Endothelial cell of umbilical vein (primary cell): ENCODE data around the gene MPZL3. TPM values are rescaled to one million over a fixed set of nuclear protein-coding genes. Genes with fewer than 3 reads are reported as not detected.

Experiments
- BruUV-seq: library from RNA; stranded (reverse); fragments of 400-500 nt; replicated peaks from 2 replicates; lab custom pipeline; 2021; lab: Mats Ljungman, UMichigan
- CTCF ChIA-PET: fragments of 300-600, 350-600 bp; sonication (Branson Sonifier 250); formaldehyde crosslinking; loops from one replicate; lab custom pipeline; 2021; ENCODE audit warnings: antibody characterized with exemption, inconsistent platforms; lab: Charles Lee
- POLR2A ChIA-PET: fragments of 300-600, 350-600 bp; sonication (Branson Sonifier 250); formaldehyde crosslinking; loops from one replicate; lab custom pipeline; 2021; ENCODE audit warnings: antibody characterized with exemption, inconsistent platforms; lab: Charles Lee
- DNase-seq: peaks from one replicate; pipeline ENCODE4 v3.0.0-alpha.2; 2011; ENCODE audit warnings: low read depth, low spot score
- FAIRE-seq: peaks from 2 replicates; lab custom pipeline; 2011; peaks lifted over from hg19 to GRCh38; lab: Jason Lieb, UNC
- H2AFZ ChIP-seq: 2 replicates; pipeline ENCODE4 v1.6.0; 2012; ENCODE audit warnings: low read depth, low read length, control low read depth, inconsistent platforms
- H3K27ac ChIP-seq: 2 replicates; pipeline ENCODE4 v1.5.1; 2011; ENCODE audit warnings: low read depth, mild to moderate bottlenecking, control low read depth, low read length, moderate library complexity; ENCODE audit not compliant: insufficient read depth
- H3K27me3 ChIP-seq, 2 experiments: 2 replicates each; pipeline versions ENCODE4 v1.6.0 to v1.6.1; 2011; ENCODE audit warnings: low read length in 2 of 2, mixed read lengths in 1 of 2; ENCODE audit not compliant: control insufficient read depth in 2 of 2, insufficient read depth in 2 of 2
- H3K36me3 ChIP-seq, 2 experiments: 2 replicates in 1 of 2; 3 replicates in 1 of 2; pipeline ENCODE4 v1.5.1; 2011; ENCODE audit warnings: low read length in 2 of 2, mild to moderate bottlenecking in 1 of 2, moderate library complexity in 1 of 2; ENCODE audit not compliant: control insufficient read depth in 2 of 2, insufficient read depth in 2 of 2; ENCODE audit errors: extremely low read depth in 1 of 2
- H3K4me1 ChIP-seq: 3 replicates; pipeline ENCODE4 v1.5.1; 2011; ENCODE audit warnings: mild to moderate bottlenecking, low read length; ENCODE audit not compliant: control insufficient read depth, insufficient read depth; ENCODE audit errors: extremely low read depth
- H3K4me2 ChIP-seq: 2 replicates; pipeline ENCODE4 v1.6.1; 2011; ENCODE audit warnings: low read length, control low read depth, mixed read lengths; ENCODE audit not compliant: insufficient read depth
- H3K4me3 ChIP-seq, 3 experiments: fragments of 200-600 bp in 1 of 3; sonication (generic), shearing (Covaris generic) in 1 of 3; replicated peaks in 1 of 3; 2 replicates each; pipeline ENCODE4 v1.5.1; 2011 to 2016; ENCODE audit warnings: control low read depth in 3 of 3, low read length in 3 of 3, mild to moderate bottlenecking in 2 of 3, inconsistent platforms in 1 of 3, low read depth in 1 of 3, moderate library complexity in 1 of 3; ENCODE audit not compliant: insufficient read depth in 1 of 3
- H3K79me2 ChIP-seq: 2 replicates; pipeline ENCODE4 v1.6.0; 2012; ENCODE audit warnings: low read length, inconsistent platforms; ENCODE audit not compliant: control insufficient read depth, insufficient read depth
- H3K9ac ChIP-seq: replicated peaks from 2 replicates; pipeline ENCODE3; 2011; ENCODE audit warnings: low read length, control low read depth; ENCODE audit not compliant: insufficient read depth; ENCODE audit errors: extremely low read depth
- H3K9me1 ChIP-seq: replicated peaks from 3 replicates; pipeline ENCODE4 v1.6.0; 2011; ENCODE audit warnings: mild to moderate bottlenecking, low read length; ENCODE audit not compliant: control insufficient read depth, insufficient read depth; ENCODE audit errors: extremely low read depth
- H3K9me3 ChIP-seq: replicated peaks from 2 replicates; pipeline ENCODE4 v1.5.1; 2012; ENCODE audit warnings: low read length, inconsistent platforms; ENCODE audit not compliant: control insufficient read depth, insufficient read depth
- H4K20me1 ChIP-seq: replicated peaks from 2 replicates; pipeline ENCODE3; 2011; ENCODE audit warnings: mild to moderate bottlenecking, low read length; ENCODE audit not compliant: control insufficient read depth, insufficient read depth; ENCODE audit errors: extremely low read depth
- EZH2 ChIP-seq: IDR thresholded peaks from 2 replicates; pipeline ENCODE4 v1.6.1; 2012; ENCODE audit warnings: borderline replicate concordance, low read depth, mild to moderate bottlenecking, moderate library complexity, low read length, inconsistent platforms; ENCODE audit not compliant: severe bottlenecking
- FOS ChIP-seq: IDR thresholded peaks from 2 replicates; pipeline ENCODE4 v1.6.1; 2011; ENCODE audit warnings: mild to moderate bottlenecking, low read length, moderate library complexity, borderline replicate concordance; ENCODE audit not compliant: insufficient read depth
- GATA2 ChIP-seq: IDR thresholded peaks from 2 replicates; pipeline ENCODE4 v1.7.0; 2011; ENCODE audit warnings: low read depth, mild to moderate bottlenecking, moderate library complexity, mixed read lengths, low read length; ENCODE audit not compliant: insufficient read length, insufficient read depth
- JUN ChIP-seq: IDR thresholded peaks from 2 replicates; pipeline ENCODE4 v1.6.1; 2011; ENCODE audit warnings: borderline replicate concordance, low read depth; ENCODE audit not compliant: insufficient read length, insufficient read depth
- MAX ChIP-seq: IDR thresholded peaks from 2 replicates; pipeline ENCODE4 v1.6.1; 2011; ENCODE audit not compliant: insufficient read depth, insufficient read length
- MYC ChIP-seq: IDR thresholded peaks from one replicate; pipeline ENCODE4 v1.6.1; 2011; ENCODE audit warnings: mild to moderate bottlenecking, low read depth, low read length
- POLR2A ChIP-seq: IDR thresholded peaks from 2 replicates; pipeline ENCODE4 v1.6.1; 2012; ENCODE audit warnings: low read depth, mild to moderate bottlenecking, control low read depth, low read length
- POLR2AphosphoS5 ChIP-seq: IDR thresholded peaks from 2 replicates; pipeline ENCODE4 v1.6.1; 2012; ENCODE audit warnings: low read depth, mild to moderate bottlenecking, control low read depth, low read length, moderate library complexity; ENCODE audit not compliant: insufficient read depth
- dilution Hi-C: fragments of 300-500 bp; cut with MboI; formaldehyde crosslinking; loops from one replicate; pipeline ENCODE4 v1.15.0; 2019; ENCODE audit warnings: low sequenced_read_pairs; ENCODE audit not compliant: extremely low pct_ligation_motif_present
- intact Hi-C: fragments of 100-400 bp; cut with micrococcal nuclease; formaldehyde crosslinking; loops from one replicate; pipeline ENCODE4 v1.10.0; 2022
- polyA plus RNA-seq, 4 experiments: library from polyadenylated mRNA; depleted of rRNA in 3 of 4; stranded (reverse) in 3 of 4; unstranded in 1 of 4; fragments of >200 nt; gene quantifications; 2 replicates each; pipeline versions ENCODE4 v1.2.1 to v1.2.3, GENCODE V29; 2011 to 2012; ENCODE audit warnings: missing spikeins in 1 of 4
- total RNA-seq: library from RNA; stranded (reverse); gene quantifications from 2 replicates; pipeline ENCODE4 v1.2.3, GENCODE V29; 2021
- TF ChIP-seq, protein P1 (sequence below), 2 donors: IDR thresholded peaks; 1 replicate in 1 of 2; 2 replicates in 1 of 2; pipeline ENCODE4 v1.5.1; 2011; ENCODE audit warnings: low read length in 2 of 2, mild to moderate bottlenecking in 2 of 2, moderate library complexity in 2 of 2, control low read depth in 1 of 2, inconsistent platforms in 1 of 2, low read depth in 1 of 2; ENCODE audit not compliant: insufficient read depth in 1 of 2; ENCODE audit errors: extremely low read depth in 1 of 2

Gene MPZL3
- total and polyA plus RNA-seq, 2 donors (not counting 3 experiments of a cell fraction or from before 2014, with no cell fraction given), result 2.5 to 7.1 TPM

DNA sequence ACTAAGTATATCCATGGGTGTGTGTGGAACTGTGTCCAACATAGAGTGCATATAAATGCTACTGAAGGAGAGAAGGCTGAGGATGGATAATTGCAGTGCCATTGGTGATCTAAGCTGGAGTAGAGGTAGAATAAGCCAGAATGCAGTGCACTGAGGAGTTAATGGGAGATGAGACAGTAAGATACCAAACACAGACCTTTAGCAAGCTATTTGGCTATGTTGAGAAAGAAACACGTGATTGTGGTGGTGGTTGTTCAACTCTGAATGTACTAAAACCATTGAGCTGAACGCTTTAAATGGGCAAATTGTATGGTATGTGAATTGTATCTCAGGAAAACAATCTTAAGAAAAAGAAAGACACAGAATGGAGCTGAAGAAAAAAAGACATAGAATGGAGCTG lies 50.2 kb downstream of the MPZL3 start:
- Histone ChIP-seq H4K20me1 (no peaks in the 10 kb centered on the region), H3K9me1 (no peaks in the 10 kb centered on the region), H3K4me2 (no peak overlapping the region), H3K4me1 (peaks cover 12% of the 10 kb centered on the region), H3K9ac (no peak overlapping the region), H3K27me3 (no peaks in the 10 kb centered on the region), H2AFZ (no peak overlapping the region), H3K36me3 (no peaks in the 10 kb centered on the region), H3K27ac (no peak overlapping the region), H3K9me3 (no peaks in the 10 kb centered on the region), H3K79me2 (no peaks in the 10 kb centered on the region), H3K4me3 (no peak overlapping the region)
- no peak for FAIRE-seq
- dilution Hi-C loops, result no loop called here
- no peak for DNase-seq
- ChIA-PET POLR2A (interaction anchor here (0.5 kb wide), 1 partner anchor 674 kb away, joined by 5 read pairs; no protein-coding TSS in a partner anchor), CTCF (interaction anchor here (0.7 to 1.9 kb wide), 7 partner anchors 10 to 93 kb away, joined by 3 to 6 read pairs (median 4); partner anchors contain the start of gene MPZL2)
- TF ChIP-seq EZH2 (no peak), MAX (no peak), FOS (no peak), POLR2AphosphoS5 (no peak), POLR2A (no peak), GATA2 (no peak), JUN (no peak), MYC (no peak)
- TF ChIP-seq, protein P1, sequence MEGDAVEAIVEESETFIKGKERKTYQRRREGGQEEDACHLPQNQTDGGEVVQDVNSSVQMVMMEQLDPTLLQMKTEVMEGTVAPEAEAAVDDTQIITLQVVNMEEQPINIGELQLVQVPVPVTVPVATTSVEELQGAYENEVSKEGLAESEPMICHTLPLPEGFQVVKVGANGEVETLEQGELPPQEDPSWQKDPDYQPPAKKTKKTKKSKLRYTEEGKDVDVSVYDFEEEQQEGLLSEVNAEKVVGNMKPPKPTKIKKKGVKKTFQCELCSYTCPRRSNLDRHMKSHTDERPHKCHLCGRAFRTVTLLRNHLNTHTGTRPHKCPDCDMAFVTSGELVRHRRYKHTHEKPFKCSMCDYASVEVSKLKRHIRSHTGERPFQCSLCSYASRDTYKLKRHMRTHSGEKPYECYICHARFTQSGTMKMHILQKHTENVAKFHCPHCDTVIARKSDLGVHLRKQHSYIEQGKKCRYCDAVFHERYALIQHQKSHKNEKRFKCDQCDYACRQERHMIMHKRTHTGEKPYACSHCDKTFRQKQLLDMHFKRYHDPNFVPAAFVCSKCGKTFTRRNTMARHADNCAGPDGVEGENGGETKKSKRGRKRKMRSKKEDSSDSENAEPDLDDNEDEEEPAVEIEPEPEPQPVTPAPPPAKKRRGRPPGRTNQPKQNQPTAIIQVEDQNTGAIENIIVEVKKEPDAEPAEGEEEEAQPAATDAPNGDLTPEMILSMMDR (IDR thresholded peaks at IDR 0.05; ENCODE audit: extremely low read depth in 1 of 2, insufficient read depth in 1 of 2, low read depth in 1 of 2, low read length in 2 of 2), result no peak
- intact Hi-C loops, result no loop called here
- no TSS peak for BruUV-seq
